Cardiac muscle cell (in vitro differentiated cells and primary cell): Measurements from ENCODE around the gene NPR3. TPM values are rescaled to one million over a fixed set of nuclear protein-coding genes. Genes with fewer than 3 reads are reported as not detected.

Experiments
- DNase-seq, 2 donors: peaks; one replicate each; pipeline versions ENCODE4 v3.0.0 to v3.0.0-alpha.2; 2010 to 2017; ENCODE audit warnings: low read depth in 1 of 2, low spot score in 1 of 2
- H3K27ac ChIP-seq: fragments of 200-600 bp; sonication (generic); 2 replicates; pipeline ENCODE4 v1.5.1; 2016
- H3K27me3 ChIP-seq: fragments of 200-600 bp; sonication (generic); 2 replicates; pipeline ENCODE4 v1.6.0; 2016; ENCODE audit warnings: control low read depth
- H3K36me3 ChIP-seq: fragments of 200-600 bp; sonication (generic); 2 replicates; pipeline ENCODE4 v1.5.1; 2016; ENCODE audit warnings: control low read depth
- H3K4me1 ChIP-seq: fragments of 200-600 bp; sonication (generic); 2 replicates; pipeline ENCODE4 v1.8.1; 2017; ENCODE audit warnings: low read depth, mild to moderate bottlenecking, mixed run types
- H3K4me3 ChIP-seq: fragments of 200-600 bp; sonication (generic); 2 replicates; pipeline ENCODE4 v1.5.1; 2016; ENCODE audit warnings: mild to moderate bottlenecking
- H3K9me3 ChIP-seq: fragments of 200-600 bp; sonication (generic); 2 replicates; pipeline ENCODE4 v1.5.1; 2017; ENCODE audit warnings: low read depth, mild to moderate bottlenecking, control low read depth
- polyA plus RNA-seq: library from polyadenylated mRNA; unstranded; fragments of >200 nt; fragmentation: Nextera tagmentation; extraction: Ambion mirVana; gene quantifications from 2 replicates; pipeline ENCODE4 v1.2.1, GENCODE V29; 2016
- total RNA-seq: library from RNA; depleted of rRNA; stranded (reverse); fragments of >200 nt; gene quantifications from 2 replicates; pipeline ENCODE4 v1.2.3, GENCODE V29; 2016
- TF ChIP-seq, protein P1 (sequence below): IDR thresholded peaks from 2 replicates; pipeline ENCODE4 v1.5.1; 2012; ENCODE audit warnings: low read depth, mild to moderate bottlenecking, low read length

Gene NPR3
- total and polyA plus RNA-seq, 2 experiments from 2014 or later: 0.23 to 2.7 TPM

DNA sequence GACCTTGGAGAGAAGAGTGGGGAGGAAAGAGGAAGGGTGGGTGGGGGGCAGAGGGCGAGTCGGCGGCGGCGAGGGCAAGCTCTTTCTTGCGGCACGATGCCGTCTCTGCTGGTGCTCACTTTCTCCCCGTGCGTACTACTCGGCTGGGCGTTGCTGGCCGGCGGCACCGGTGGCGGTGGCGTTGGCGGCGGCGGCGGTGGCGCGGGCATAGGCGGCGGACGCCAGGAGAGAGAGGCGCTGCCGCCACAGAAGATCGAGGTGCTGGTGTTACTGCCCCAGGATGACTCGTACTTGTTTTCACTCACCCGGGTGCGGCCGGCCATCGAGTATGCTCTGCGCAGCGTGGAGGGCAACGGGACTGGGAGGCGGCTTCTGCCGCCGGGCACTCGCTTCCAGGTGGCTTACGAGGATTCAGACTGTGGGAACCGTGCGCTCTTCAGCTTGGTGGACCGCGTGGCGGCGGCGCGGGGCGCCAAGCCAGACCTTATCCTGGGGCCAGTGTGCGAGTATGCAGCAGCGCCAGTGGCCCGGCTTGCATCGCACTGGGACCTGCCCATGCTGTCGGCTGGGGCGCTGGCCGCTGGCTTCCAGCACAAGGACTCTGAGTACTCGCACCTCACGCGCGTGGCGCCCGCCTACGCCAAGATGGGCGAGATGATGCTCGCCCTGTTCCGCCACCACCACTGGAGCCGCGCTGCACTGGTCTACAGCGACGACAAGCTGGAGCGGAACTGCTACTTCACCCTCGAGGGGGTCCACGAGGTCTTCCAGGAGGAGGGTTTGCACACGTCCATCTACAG lies 760 bp downstream of the NPR3 start:
- Histone ChIP-seq H3K27me3 (peaks cover 91% of the 10 kb centered on the region), H3K4me1 (peaks cover 16% of the 10 kb centered on the region), H3K9me3 (no peaks in the 10 kb centered on the region), H3K36me3 (no peaks in the 10 kb centered on the region), H3K27ac (no peak overlapping the region), H3K4me3 (no peak overlapping the region)
- DNase-seq: peak in 1 of 2 donors; percentile 27
- TF ChIP-seq, protein P1, sequence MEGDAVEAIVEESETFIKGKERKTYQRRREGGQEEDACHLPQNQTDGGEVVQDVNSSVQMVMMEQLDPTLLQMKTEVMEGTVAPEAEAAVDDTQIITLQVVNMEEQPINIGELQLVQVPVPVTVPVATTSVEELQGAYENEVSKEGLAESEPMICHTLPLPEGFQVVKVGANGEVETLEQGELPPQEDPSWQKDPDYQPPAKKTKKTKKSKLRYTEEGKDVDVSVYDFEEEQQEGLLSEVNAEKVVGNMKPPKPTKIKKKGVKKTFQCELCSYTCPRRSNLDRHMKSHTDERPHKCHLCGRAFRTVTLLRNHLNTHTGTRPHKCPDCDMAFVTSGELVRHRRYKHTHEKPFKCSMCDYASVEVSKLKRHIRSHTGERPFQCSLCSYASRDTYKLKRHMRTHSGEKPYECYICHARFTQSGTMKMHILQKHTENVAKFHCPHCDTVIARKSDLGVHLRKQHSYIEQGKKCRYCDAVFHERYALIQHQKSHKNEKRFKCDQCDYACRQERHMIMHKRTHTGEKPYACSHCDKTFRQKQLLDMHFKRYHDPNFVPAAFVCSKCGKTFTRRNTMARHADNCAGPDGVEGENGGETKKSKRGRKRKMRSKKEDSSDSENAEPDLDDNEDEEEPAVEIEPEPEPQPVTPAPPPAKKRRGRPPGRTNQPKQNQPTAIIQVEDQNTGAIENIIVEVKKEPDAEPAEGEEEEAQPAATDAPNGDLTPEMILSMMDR: no peak

DNA sequence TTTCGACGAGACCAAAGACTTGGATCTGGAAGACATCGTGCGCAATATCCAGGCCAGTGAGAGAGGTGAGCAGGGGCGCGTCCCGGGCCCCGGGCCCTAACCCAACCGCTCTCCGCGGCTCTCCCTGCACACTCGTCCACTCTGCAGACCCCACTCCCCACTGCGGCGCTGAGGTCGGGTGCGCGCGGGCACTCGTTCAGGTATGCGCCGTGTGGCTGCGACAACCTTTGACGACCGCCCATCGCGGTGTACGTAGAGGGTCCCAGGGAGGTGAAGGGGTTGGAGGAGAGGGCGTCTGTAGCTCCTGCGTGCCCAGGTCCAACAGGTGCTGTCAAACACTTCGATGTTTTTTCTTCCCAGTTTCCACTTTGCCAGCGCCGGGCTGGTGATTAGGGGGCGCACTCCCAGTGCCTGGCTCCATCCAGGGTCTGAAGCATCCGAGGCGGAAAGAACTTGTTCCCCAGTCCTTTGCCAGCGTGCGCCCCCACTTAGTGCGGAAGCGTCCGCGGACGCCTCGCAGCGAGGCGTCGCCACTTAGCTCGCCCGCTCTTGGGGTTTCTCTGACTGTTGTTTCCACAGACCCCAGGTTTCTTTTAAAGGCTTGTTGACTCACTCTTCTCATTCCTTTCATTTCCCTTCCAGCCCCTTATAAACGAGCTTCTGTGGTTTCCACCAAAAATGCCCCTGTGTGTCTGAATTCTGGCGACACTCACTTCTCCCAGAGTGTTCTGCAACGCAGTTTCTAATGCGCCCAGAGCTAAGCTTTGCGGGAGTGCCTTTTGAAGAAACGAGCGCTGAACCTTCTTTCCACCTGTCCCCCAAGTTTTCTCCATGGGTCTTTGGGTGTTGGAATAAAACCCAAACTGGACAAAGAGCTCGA lies 1.6 kb downstream of the NPR3 start:
- no peak overlapping the region for H3K4me3 ChIP-seq
- H3K27ac ChIP-seq: no peak overlapping the region
- H3K9me3 ChIP-seq: no peaks in the 10 kb centered on the region
- H3K4me1 ChIP-seq: peaks cover 16% of the 10 kb centered on the region
- peak in 1 of 2 donors; percentile 4 for DNase-seq
- no peaks in the 10 kb centered on the region for H3K36me3 ChIP-seq
- TF ChIP-seq, protein P1: no peak
- H3K27me3 ChIP-seq: peaks cover 88% of the 10 kb centered on the region

GRCh38 chr5:32713361-32713769 lies 2.2 kb downstream of the NPR3 start:
- peaks cover 82% of the 10 kb centered on the region for H3K27me3 ChIP-seq
- TF ChIP-seq, protein P1: no peak
- DNase-seq: no peak

DNA sequence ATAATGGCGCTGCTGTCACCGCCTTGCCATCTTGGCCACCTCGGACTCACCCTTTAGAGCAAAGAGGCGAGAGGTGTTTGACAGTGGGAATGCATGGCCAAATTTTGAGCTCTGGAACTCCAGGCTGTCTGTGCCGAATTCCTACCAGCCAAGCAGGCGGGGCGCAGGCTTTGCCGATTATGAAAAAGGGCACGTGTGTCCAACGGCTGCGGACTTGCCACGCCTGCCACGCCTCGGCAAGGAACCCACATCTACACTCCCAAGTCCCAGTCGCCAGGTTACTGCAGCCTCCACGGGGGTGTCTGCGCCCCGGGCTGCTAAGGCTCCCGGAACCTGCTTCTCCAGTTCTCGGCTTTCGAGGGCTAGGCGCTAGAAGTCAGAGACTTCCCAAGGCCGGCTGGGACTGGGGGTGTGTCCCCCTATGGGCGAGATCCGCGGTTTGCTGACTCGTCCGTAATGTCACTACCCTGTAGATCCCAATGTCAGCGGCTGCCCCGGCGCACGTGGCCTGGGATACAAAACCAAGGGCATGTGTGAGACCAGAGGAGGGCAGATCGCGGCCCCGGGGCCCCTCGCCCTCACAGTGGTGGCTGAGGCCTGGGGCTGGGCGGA lies 2.8 kb downstream of the NPR3 start:
- H3K4me1 ChIP-seq: peaks cover 16% of the 10 kb centered on the region
- H3K9me3 ChIP-seq: no peaks in the 10 kb centered on the region
- TF ChIP-seq, protein P1: no peak
- H3K36me3 ChIP-seq: no peaks in the 10 kb centered on the region
- peak overlapping the region; percentile 1 for H3K4me3 ChIP-seq
- DNase-seq: peak; percentile 15 to 30
- peaks cover 76% of the 10 kb centered on the region for H3K27me3 ChIP-seq
- H3K27ac ChIP-seq: no peak overlapping the region

More at GRCh38 chr5:32713361-32713769, 2.2 kb downstream of the NPR3 start:
- H3K4me3 ChIP-seq: peak overlapping the region; percentile 1
- H3K27ac ChIP-seq: no peak overlapping the region
- H3K36me3 ChIP-seq: no peaks in the 10 kb centered on the region
- no peaks in the 10 kb centered on the region for H3K9me3 ChIP-seq
- peaks cover 16% of the 10 kb centered on the region for H3K4me1 ChIP-seq

DNA sequence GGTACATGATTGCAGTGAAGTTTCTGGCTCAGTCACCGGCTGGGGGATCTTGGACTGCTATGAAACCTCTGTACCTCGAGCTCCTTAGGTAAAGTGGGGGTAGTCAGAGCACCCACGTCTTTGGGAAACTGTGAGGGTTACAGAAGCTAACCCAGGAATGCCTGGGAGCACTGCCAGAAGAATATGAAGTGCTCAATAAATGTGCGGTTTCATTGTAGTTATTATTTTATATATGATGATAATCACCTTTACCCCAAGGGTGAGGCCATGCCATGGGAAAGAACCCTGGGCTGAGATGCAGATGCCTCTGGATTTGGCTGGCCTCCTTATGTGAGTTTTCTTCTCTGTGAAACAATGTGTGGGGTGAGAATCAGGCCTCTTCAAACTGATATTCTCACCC lies 3.7 kb downstream of the NPR3 start:
- TF ChIP-seq, protein P1: no peak
- no peak overlapping the region for H3K27ac ChIP-seq

More for the DNA sequence above, 3.7 kb downstream of the NPR3 start:
- no peaks in the 10 kb centered on the region for H3K9me3 ChIP-seq
- peaks cover 10% of the 10 kb centered on the region for H3K4me1 ChIP-seq
- peaks cover 67% of the 10 kb centered on the region for H3K27me3 ChIP-seq
- H3K36me3 ChIP-seq: no peaks in the 10 kb centered on the region
- DNase-seq: no peak
- H3K4me3 ChIP-seq: no peak overlapping the region
